OCI-LY7 (cell line): Measurements from ENCODE around the gene XAF1. TPM values are rescaled to one million over a fixed set of nuclear protein-coding genes. Genes with fewer than 3 reads are reported as not detected.

Experiments
- BruUV-seq: library from RNA; stranded (reverse); fragments of 400-500 nt; replicated peaks from 2 replicates; lab custom pipeline; 2021; lab: Mats Ljungman, UMichigan
- CTCF ChIA-PET: fragments of 300-600 bp; sonication (Branson Sonifier 250); formaldehyde crosslinking; loops from one replicate; lab custom pipeline; 2022; ENCODE audit warnings: antibody characterized with exemption; ENCODE audit not compliant: unreplicated experiment; lab: Charles Lee
- POLR2A ChIA-PET: fragments of 300-600 bp; sonication (Branson Sonifier 250); formaldehyde crosslinking; loops from one replicate; lab custom pipeline; 2022; ENCODE audit warnings: antibody characterized with exemption; lab: Charles Lee
- DNase-seq: peaks from one replicate; pipeline ENCODE4 v3.0.0-alpha.2; 2015; ENCODE audit warnings: low spot score
- H2AFZ ChIP-seq: fragments of 200-600 bp; sonication (generic), shearing (Covaris generic); 2 replicates; pipeline ENCODE4 v1.6.1; 2014; ENCODE audit warnings: mild to moderate bottlenecking, antibody characterized with exemption, low read length, moderate library complexity
- H3K27ac ChIP-seq: fragments of 200-600 bp; sonication (generic); 2 replicates; pipeline ENCODE4 v1.5.1; 2014; ENCODE audit warnings: mixed run types, low read depth, mild to moderate bottlenecking, moderate library complexity, low read length, inconsistent platforms; ENCODE audit not compliant: poor library complexity, severe bottlenecking
- H3K36me3 ChIP-seq: fragments of 200-600 bp; sonication (generic); 2 replicates; pipeline ENCODE4 v1.6.1; 2014; ENCODE audit warnings: mild to moderate bottlenecking, antibody characterized with exemption, low read length, moderate library complexity, mixed read lengths; ENCODE audit not compliant: insufficient read depth
- H3K4me1 ChIP-seq: fragments of 200-600 bp; sonication (generic); 2 replicates; pipeline ENCODE4 v1.5.1; 2014; ENCODE audit warnings: mild to moderate bottlenecking, low read length; ENCODE audit not compliant: insufficient read depth, poor library complexity, severe bottlenecking
- H3K4me2 ChIP-seq: fragments of 200-600 bp; sonication (generic); 2 replicates; pipeline ENCODE4 v1.6.1; 2014; ENCODE audit warnings: mild to moderate bottlenecking, low read length
- H3K4me3 ChIP-seq: fragments of 200-600 bp; sonication (generic); 2 replicates; pipeline ENCODE4 v1.5.1; 2014; ENCODE audit warnings: mild to moderate bottlenecking, low read depth, low read length; ENCODE audit not compliant: poor library complexity, severe bottlenecking
- H3K79me2 ChIP-seq: fragments of 200-600 bp; sonication (generic); 2 replicates; pipeline ENCODE4 v1.6.1; 2016; ENCODE audit warnings: low read depth, mild to moderate bottlenecking, low read length, moderate library complexity, mixed read lengths; ENCODE audit not compliant: insufficient read depth
- H3K9me2 ChIP-seq: fragments of 200-600 bp; sonication (generic); 2 replicates; pipeline ENCODE4 v1.6.1; 2016; ENCODE audit warnings: mild to moderate bottlenecking, low read length, mixed read lengths; ENCODE audit not compliant: insufficient read depth
- H3K9me3 ChIP-seq: fragments of 200-600 bp; sonication (generic); 2 replicates; pipeline ENCODE4 v1.6.1; 2014; ENCODE audit warnings: mild to moderate bottlenecking, mixed run types, low read length, mixed read lengths
- H4K20me1 ChIP-seq: fragments of 200-600 bp; sonication (generic); 2 replicates; pipeline ENCODE4 v1.6.1; 2014; ENCODE audit warnings: mild to moderate bottlenecking, antibody characterized with exemption, low read length, moderate library complexity, mixed read lengths; ENCODE audit not compliant: insufficient read depth
- CTCF ChIP-seq: fragments of 200-600 bp; sonication (generic); conservative IDR thresholded peaks from 2 replicates; pipeline ENCODE4 v1.5.1; 2014; ENCODE audit warnings: mild to moderate bottlenecking, antibody characterized with exemption, low read length, moderate library complexity, mixed read lengths
- EZH2phosphoT487 ChIP-seq: fragments of 200-600 bp; sonication (generic); IDR thresholded peaks from 2 replicates; pipeline ENCODE4 v1.6.1; 2018; ENCODE audit warnings: low read depth, borderline replicate concordance, mild to moderate bottlenecking, mixed run types, antibody characterized with exemption, low read length, moderate library complexity, mixed read lengths
- intact Hi-C: fragments of 100-400 bp; cut with micrococcal nuclease; formaldehyde crosslinking; loops from one replicate; pipeline ENCODE4 v1.10.0; 2022; ENCODE audit not compliant: unreplicated experiment
- total RNA-seq, 2 experiments: library from RNA; depleted of rRNA in 1 of 2; stranded (reverse); fragments of >200 nt in 1 of 2; shearing (Covaris generic) in 1 of 2; gene quantifications; 2 replicates each; pipeline ENCODE4 v1.2.3, GENCODE V29; 2014 to 2022

XAF1 gene
- total RNA-seq, 2 experiments from 2014 or later = 0.38 to 0.46 TPM

GRCh38 chr17:6757747-6758146, 1.9 kb downstream of the XAF1 start:
- Histone ChIP-seq H3K79me2 (no peaks in the 10 kb centered on the region), H4K20me1 (no peaks in the 10 kb centered on the region), H3K36me3 (no peaks in the 10 kb centered on the region), H3K4me3 (no peak overlapping the region), H3K9me2 (no peaks in the 10 kb centered on the region), H3K27ac (no peak overlapping the region), H2AFZ (no peak overlapping the region), H3K4me2 (no peak overlapping the region), H3K9me3 (no peaks in the 10 kb centered on the region), H3K4me1 (peaks cover 8% of the 10 kb centered on the region)
- POLR2A ChIA-PET = no interaction called here
- intact Hi-C loops = no loop called here
- CTCF ChIA-PET = no interaction called here
- TF ChIP-seq EZH2phosphoT487 (no peak), CTCF (no peak)
- BruUV-seq = no TSS peak
- no peak for DNase-seq

- no peaks in the 10 kb centered on the region for H4K20me1 ChIP-seq
- H3K4me1 ChIP-seq = no peaks in the 10 kb centered on the region
- no peak overlapping the region for H3K4me2 ChIP-seq
- CTCF ChIA-PET = no interaction called here
- H2AFZ ChIP-seq = no peak overlapping the region
- no peak overlapping the region for H3K27ac ChIP-seq
- no peak for DNase-seq
- no TSS peak for BruUV-seq
- TF ChIP-seq CTCF = no peak
- no peak for TF ChIP-seq EZH2phosphoT487
- no peaks in the 10 kb centered on the region for H3K79me2 ChIP-seq
- intact Hi-C loops = no loop called here
- POLR2A ChIA-PET = no interaction called here
- H3K9me3 ChIP-seq = no peaks in the 10 kb centered on the region
- H3K4me3 ChIP-seq = no peak overlapping the region
- no peaks in the 10 kb centered on the region for H3K36me3 ChIP-seq
- no peaks in the 10 kb centered on the region for H3K9me2 ChIP-seq
These were observed 5.9 kb downstream of the XAF1 start for GRCh38 chr17:6761779-6762178.

- H3K4me2 ChIP-seq = no peak overlapping the region
- no peaks in the 10 kb centered on the region for H3K9me2 ChIP-seq
- H2AFZ ChIP-seq = no peak overlapping the region
- peaks cover 8% of the 10 kb centered on the region; the same call in 1 of the 2 replicates for H3K9me3 ChIP-seq
- no peak overlapping the region for H3K4me3 ChIP-seq
- ChIA-PET CTCF (no interaction called here), POLR2A (no interaction called here)
- BruUV-seq = no TSS peak
- no peak for TF ChIP-seq EZH2phosphoT487
- TF ChIP-seq CTCF = no peak
- H4K20me1 ChIP-seq = no peaks in the 10 kb centered on the region
- no peak overlapping the region for H3K27ac ChIP-seq
- no peak for DNase-seq
- H3K36me3 ChIP-seq = no peaks in the 10 kb centered on the region
- no peaks in the 10 kb centered on the region for H3K79me2 ChIP-seq
- intact Hi-C loops = no loop called here
- no peaks in the 10 kb centered on the region for H3K4me1 ChIP-seq
These were observed 12.6 kb downstream of the XAF1 start for GRCh38 chr17:6768447-6768846.
